Ovary (tissue), 9 donors: ENCODE results near the gene IGF2BP2. TPM values are rescaled to one million over a fixed set of nuclear protein-coding genes. Genes with fewer than 3 reads are reported as not detected.

Experiments used
- DNase-seq, 5 donors: peaks; one replicate each; pipeline ENCODE4 v3.0.0-alpha.2; 2019 to 2020
- H3K27ac ChIP-seq, 2 donors: fragments of 200-600 bp; one replicate each; pipeline versions ENCODE4 v1.5.1 to v1.8.0; 2019 to 2022
- H3K27me3 ChIP-seq: fragments of 200-600 bp; one replicate; pipeline ENCODE4 v1.8.0; 2022
- H3K36me3 ChIP-seq: fragments of 200-600 bp; sonication (generic); one replicate; pipeline ENCODE4 v1.5.1; 2019
- H3K4me1 ChIP-seq: one replicate; pipeline ENCODE4 v1.8.1; 2013; ENCODE audit warnings: mild to moderate bottlenecking, moderate library complexity; ENCODE audit not compliant: insufficient read depth
- H3K4me3 ChIP-seq: fragments of 200-600 bp; sonication (generic); one replicate; pipeline ENCODE4 v1.5.1; 2017
- H3K9me3 ChIP-seq, 2 donors: fragments of 200-600 bp in 1 of 2; sonication (generic) in 1 of 2; one replicate each; pipeline versions ENCODE4 v1.5.1 to v1.8.1; 2013 to 2019; ENCODE audit warnings: mild to moderate bottlenecking in 1 of 2, moderate library complexity in 1 of 2
- EP300 ChIP-seq: sonication (generic); formaldehyde crosslinking; IDR thresholded peaks from one replicate; pipeline ENCODE4 v1.6.1; 2017; ENCODE audit warnings: antibody characterized with exemption
- POLR2A ChIP-seq: fragments of 450-650 bp; IDR thresholded peaks from one replicate; pipeline ENCODE4 v1.6.1; 2017; ENCODE audit warnings: antibody characterized with exemption, mild to moderate bottlenecking, moderate library complexity
- WGBS, 3 donors: extraction: QIAGEN DNeasy Blood & Tissue Kit in 1 of 3; methylation state at CpG; one replicate each; pipeline versions ENCODE4 v1.1.5 to v1.1.7; 2013 to 2017; 5-methylcytosine and 5-hydroxymethylcytosine counted together
- intact Hi-C, 4 donors: fragments of 100-400 bp; cut with DNase I; formaldehyde crosslinking; loops; one replicate each; pipeline versions ENCODE4 v1.11.0 to v1.15.1; 2022 to 2023
- polyA plus RNA-seq, 2 donors: library from polyadenylated mRNA; stranded (reverse); fragments of 200-250 nt in 1 of 2; fragments of 350-450 nt in 1 of 2; fragmentation: Illumina TruSeq in 1 of 2; extraction: RNeasy Lipid Tissue Mini Kit (QIAGEN cat#74804) in 1 of 2; gene quantifications; one replicate each; pipeline ENCODE4 v1.2.3, GENCODE V29; 2013 to 2014
- total RNA-seq, 7 donors: library from RNA; depleted of rRNA in 2 of 7; stranded (reverse); fragments of >200 nt in 2 of 7; fragmentation: NEBNext Ultra II Directional in 3 of 7; extraction: Animal tissue kit (Norgen Biotek cat#: 25700) in 3 of 7; gene quantifications; one replicate each; pipeline versions ENCODE4 v1.1.0 to v1.2.4, GENCODE V29; 2016 to 2023
- TF ChIP-seq, protein P1 (sequence below), 3 donors: fragments of 450-650 bp in 2 of 3; fragments of 200-600 bp in 1 of 3; IDR thresholded peaks; one replicate each; pipeline versions ENCODE4 v1.5.1 to v1.8.0; 2016 to 2022; ENCODE audit warnings: antibody characterized with exemption in 3 of 3, mild to moderate bottlenecking in 1 of 3
- donor health status: DM: no; HTN: no; CAD: no; lungs with moderate emphysema.
- donor health status: DM: no; HTN: no; CAD: no.
- donor health status: Bipolar disorder and iron deficiency.
- donor health status: DM: yes; HTN: yes; CAD: no.
- donor health status: DM: no; HTN: no; CAD: no.
- donor health status: DM: yes; HTN: yes; CAD: no.

IGF2BP2 gene
- total and polyA plus RNA-seq, 9 donors = 4.6 to 31.1 (median 13.7) TPM

DNA sequence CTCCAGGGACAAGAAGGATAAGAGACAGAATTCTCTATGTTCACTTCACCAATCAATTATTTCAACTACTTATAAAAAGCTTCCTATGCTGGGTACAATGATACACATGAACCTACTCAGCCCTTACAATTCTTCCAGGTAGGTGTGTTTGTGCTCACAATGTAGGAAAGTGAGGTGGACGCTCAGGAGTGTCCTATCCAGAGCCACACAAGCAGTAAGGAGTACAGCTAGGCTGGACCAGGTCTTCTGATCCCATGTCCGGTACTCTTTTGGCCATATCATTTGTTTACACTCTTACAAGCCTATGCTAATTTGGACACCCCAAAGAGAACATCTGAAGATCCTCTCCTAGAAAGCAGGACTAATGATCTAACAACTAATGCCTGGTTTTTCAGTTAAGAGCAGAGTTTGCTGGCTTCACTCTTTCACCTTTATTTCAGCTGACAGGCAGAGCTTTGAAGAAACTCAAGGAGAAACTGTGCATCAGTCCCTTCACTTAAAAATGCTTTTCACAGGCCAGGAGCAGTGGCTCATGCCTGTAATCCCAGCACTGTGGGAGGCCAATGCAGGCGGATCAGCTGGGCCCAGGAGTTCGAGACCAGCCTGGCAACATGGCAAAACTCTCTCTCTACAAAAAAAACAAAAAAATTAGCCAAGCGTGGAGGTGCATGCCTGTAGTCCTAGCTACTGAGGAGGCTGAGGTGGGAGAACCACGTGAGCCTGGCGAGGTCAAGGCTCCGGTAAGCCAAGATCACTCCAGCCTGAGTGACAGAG lies 27.5 kb downstream of the IGF2BP2 start:
- H3K9me3 ChIP-seq = no peaks in the 10 kb centered on the region
- DNase-seq = no peak
- 53 to 73% (median 69%) methylated on average over 8 of the region's 8 CpGs for WGBS, 3 donors
- TF ChIP-seq EP300 = no peak
- TF ChIP-seq, protein P1, sequence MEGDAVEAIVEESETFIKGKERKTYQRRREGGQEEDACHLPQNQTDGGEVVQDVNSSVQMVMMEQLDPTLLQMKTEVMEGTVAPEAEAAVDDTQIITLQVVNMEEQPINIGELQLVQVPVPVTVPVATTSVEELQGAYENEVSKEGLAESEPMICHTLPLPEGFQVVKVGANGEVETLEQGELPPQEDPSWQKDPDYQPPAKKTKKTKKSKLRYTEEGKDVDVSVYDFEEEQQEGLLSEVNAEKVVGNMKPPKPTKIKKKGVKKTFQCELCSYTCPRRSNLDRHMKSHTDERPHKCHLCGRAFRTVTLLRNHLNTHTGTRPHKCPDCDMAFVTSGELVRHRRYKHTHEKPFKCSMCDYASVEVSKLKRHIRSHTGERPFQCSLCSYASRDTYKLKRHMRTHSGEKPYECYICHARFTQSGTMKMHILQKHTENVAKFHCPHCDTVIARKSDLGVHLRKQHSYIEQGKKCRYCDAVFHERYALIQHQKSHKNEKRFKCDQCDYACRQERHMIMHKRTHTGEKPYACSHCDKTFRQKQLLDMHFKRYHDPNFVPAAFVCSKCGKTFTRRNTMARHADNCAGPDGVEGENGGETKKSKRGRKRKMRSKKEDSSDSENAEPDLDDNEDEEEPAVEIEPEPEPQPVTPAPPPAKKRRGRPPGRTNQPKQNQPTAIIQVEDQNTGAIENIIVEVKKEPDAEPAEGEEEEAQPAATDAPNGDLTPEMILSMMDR (IDR thresholded peaks at IDR 0.05) = no peak
- no peak for TF ChIP-seq POLR2A
- H3K27me3 ChIP-seq = no peaks in the 10 kb centered on the region
- H3K4me1 ChIP-seq = no peaks in the 10 kb centered on the region
- H3K4me3 ChIP-seq = no peak overlapping the region
- intact Hi-C loops = no loop called here
- no peaks in the 10 kb centered on the region for H3K36me3 ChIP-seq
- no peak overlapping the region for H3K27ac ChIP-seq

DNA sequence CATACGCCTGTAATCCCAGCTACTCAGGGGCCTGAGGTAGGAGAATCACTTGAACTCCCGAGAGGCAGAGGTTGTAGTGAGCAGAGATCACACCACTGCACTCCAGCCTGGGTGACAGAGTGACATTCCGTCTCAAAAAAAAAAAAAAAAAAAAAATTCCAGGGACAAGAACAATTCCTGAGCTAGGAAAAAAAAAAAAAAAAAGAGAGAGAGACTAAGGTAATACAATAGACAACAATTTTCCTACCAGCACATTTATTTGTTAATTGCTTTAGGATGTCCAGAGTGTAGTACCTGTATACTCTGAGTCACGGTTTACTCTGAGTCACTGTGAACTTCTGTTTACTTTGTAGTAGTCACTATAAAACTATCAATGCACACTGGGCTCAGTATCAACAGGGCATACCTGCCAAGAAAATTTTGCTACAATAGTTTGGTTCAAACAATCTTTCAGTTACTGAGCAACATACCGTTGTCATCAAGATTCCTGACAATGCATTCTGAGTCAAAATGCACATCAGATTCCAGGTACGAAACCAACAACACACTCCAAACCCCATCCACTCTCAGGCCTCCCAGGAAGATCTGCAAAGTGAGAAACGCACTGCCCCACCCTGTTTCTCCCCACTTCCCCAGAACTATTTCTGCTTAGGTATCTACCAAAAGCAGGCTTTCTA lies 28.3 kb downstream of the IGF2BP2 start:
- H3K27me3 ChIP-seq = no peaks in the 10 kb centered on the region
- no peaks in the 10 kb centered on the region for H3K4me1 ChIP-seq
- WGBS, 3 donors = 51 to 69% (median 63%) methylated on average over 7 of the region's 7 CpGs
- no peak for DNase-seq
- intact Hi-C loops = no loop called here
- TF ChIP-seq, protein P1 (IDR thresholded peaks at IDR 0.05) = no peak
- no peak for TF ChIP-seq POLR2A
- no peak for TF ChIP-seq EP300
- no peak overlapping the region for H3K27ac ChIP-seq
- no peaks in the 10 kb centered on the region for H3K36me3 ChIP-seq
- H3K9me3 ChIP-seq = no peaks in the 10 kb centered on the region
- no peak overlapping the region for H3K4me3 ChIP-seq

DNA sequence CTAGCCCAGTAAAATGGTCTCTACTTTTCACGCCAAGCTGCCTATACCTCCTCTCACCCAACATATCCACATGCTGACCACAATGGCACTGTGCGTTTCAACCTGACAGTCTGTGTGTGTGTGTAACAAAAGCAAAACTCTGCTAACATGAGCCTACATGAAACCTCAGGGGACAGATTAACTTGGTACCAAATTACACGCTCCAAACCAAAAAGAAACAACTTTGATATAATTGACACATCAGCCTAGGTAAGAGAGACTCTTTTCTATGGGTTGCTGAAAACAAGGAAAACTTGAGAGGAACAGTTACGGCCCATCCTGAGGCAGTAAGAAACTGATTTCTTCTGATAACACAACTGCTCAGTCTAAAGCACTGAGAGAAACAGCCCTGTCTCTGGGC lies 31.5 kb downstream of the IGF2BP2 start:
- 83 to 90% (median 86%) methylated on average over 4 of the region's 4 CpGs for WGBS, 3 donors
- no peaks in the 10 kb centered on the region for H3K9me3 ChIP-seq
- TF ChIP-seq, protein P1 (IDR thresholded peaks at IDR 0.05) = no peak
- TF ChIP-seq POLR2A (no peak), EP300 (no peak)
- no peak for DNase-seq
- no peaks in the 10 kb centered on the region for H3K36me3 ChIP-seq
- H3K4me1 ChIP-seq = no peaks in the 10 kb centered on the region
- H3K27me3 ChIP-seq = no peaks in the 10 kb centered on the region
- H3K4me3 ChIP-seq = no peak overlapping the region
- intact Hi-C loops = no loop called here
- H3K27ac ChIP-seq = no peak overlapping the region

DNA sequence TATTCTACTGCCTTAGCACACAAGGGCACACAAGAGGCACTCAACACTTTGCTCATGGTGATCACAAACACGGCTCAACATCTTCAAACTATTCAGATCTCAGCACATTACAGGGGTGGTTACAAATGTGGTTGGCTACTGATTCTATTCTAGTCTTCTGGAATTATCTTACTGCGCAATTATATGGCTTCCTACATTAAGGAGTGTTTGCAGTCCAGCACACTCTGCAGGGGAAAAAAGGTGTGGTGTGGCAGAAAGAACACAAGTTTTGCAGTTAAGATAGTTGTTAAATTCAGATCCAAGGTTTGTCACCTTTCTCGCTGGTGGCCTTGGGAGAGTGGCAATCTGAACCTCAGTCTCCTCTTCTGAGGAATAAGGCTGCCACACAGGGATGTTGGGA lies 31.9 kb downstream of the IGF2BP2 start:
- intact Hi-C loops = no loop called here
- H3K9me3 ChIP-seq = no peaks in the 10 kb centered on the region

More for the DNA sequence above, 31.9 kb downstream of the IGF2BP2 start:
- no peak for DNase-seq
- Histone ChIP-seq H3K27me3 (no peaks in the 10 kb centered on the region), H3K27ac (no peak overlapping the region), H3K4me1 (no peaks in the 10 kb centered on the region), H3K36me3 (no peaks in the 10 kb centered on the region), H3K4me3 (no peak overlapping the region)
- no peak for TF ChIP-seq POLR2A
- TF ChIP-seq, protein P1 (IDR thresholded peaks at IDR 0.05) = no peak
- no peak for TF ChIP-seq EP300
- WGBS, 3 donors = 92 to 97% (median 93%) methylated on average over 3 of the region's 3 CpGs
